Erythroblast (primary cell): ENCODE measurements around the gene EPHA2.

Experiments
- GATA1 ChIP-seq: IDR thresholded peaks from 2 replicates; pipeline ENCODE4 v1.6.1; 2011; ENCODE audit warnings: low read depth, mild to moderate bottlenecking, control low read depth, low read length, moderate library complexity
- POLR2A ChIP-seq: IDR thresholded peaks from 2 replicates; pipeline ENCODE4 v1.6.1; 2011; ENCODE audit warnings: mild to moderate bottlenecking, low read length

DNA sequence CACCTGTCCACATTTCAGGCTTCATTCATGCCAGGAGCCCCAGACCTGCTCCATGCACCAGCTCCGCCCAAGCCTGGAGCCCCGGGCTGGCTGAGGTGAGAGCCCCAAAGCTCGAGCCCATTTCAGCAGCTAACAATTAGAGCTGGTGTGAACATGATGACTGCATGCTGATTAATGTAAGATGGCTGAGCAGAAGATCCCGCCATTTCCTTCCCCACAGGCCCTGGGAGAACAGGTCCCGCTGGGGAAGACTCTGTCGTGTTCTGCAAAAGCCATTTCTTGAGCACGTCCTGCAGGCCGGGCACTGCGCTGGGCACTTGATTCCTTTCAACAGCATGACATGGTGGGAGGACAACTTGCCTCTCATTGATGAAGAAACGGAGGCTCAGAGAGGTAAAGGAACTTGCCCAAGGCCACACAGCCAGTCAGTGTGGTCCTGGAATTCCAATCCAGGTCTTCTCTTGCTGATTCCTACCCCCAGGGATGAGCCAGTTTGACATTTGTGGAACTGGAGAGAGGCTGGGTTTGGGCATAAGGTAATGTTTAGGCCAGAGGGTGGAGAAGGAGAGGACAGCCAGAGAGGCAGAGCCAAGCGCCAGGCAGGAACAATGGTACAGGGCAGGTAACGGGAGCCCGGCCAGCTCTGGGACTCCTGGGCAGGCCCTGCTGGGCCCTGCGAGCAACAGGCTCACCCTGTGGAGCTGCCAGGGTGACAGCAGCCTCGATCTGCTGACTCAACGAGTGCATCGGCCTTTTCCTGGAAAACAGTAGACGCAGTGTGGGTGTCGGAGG lies 28.1 kb upstream of the EPHA2 start:
- no peak for TF ChIP-seq POLR2A
- TF ChIP-seq GATA1 = no peak
